Measurements from ENCODE around the gene PHKG1.

GRCh38 chr7:56053993-56054392 is 38.8 kb downstream of the PHKG1 start:
- TF ChIP-seq POLR2AphosphoS5 (IDR thresholded peaks at IDR 0.05) (no peak), POLR2A (IDR thresholded peaks at IDR 0.05) (no peak)
- TF ChIP-seq, protein P1, sequence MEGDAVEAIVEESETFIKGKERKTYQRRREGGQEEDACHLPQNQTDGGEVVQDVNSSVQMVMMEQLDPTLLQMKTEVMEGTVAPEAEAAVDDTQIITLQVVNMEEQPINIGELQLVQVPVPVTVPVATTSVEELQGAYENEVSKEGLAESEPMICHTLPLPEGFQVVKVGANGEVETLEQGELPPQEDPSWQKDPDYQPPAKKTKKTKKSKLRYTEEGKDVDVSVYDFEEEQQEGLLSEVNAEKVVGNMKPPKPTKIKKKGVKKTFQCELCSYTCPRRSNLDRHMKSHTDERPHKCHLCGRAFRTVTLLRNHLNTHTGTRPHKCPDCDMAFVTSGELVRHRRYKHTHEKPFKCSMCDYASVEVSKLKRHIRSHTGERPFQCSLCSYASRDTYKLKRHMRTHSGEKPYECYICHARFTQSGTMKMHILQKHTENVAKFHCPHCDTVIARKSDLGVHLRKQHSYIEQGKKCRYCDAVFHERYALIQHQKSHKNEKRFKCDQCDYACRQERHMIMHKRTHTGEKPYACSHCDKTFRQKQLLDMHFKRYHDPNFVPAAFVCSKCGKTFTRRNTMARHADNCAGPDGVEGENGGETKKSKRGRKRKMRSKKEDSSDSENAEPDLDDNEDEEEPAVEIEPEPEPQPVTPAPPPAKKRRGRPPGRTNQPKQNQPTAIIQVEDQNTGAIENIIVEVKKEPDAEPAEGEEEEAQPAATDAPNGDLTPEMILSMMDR (IDR thresholded peaks at IDR 0.05): no peak

Measured in breast epithelium (tissue), 3 donors.